RKO (cell line): ENCODE measurements around the gene HIBCH.
"Not testable (repeated sequence)": the region's sequence is repeated elsewhere in the genome, so short reads cannot be mapped to it uniquely, and the experiment has no call there.

Experiments
- DNase-seq: peaks from one replicate; pipeline ENCODE4 v3.0.0-alpha.2; 2016; ENCODE audit warnings: low spot score

Gene HIBCH

DNA sequence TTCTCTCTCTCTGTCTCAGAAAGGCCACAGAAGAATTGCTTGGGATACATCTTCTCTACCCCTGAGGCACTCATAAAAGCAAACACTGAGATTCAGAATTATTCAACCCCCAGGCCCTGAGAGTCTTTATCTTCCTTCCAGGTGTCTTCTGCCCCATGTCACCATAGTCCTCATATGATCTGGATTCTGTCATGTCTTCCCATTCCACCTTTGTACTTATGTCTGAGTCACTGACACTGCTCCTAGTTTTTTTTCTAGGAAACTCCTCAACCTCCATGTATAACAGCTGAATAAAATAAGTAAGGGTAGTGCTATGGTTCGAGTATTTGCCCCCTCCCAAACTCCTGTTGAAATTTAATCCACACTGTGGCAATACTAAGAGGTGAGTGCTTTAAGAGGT, 11.6 kb downstream of the HIBCH start:
- no peak for DNase-seq

DNA sequence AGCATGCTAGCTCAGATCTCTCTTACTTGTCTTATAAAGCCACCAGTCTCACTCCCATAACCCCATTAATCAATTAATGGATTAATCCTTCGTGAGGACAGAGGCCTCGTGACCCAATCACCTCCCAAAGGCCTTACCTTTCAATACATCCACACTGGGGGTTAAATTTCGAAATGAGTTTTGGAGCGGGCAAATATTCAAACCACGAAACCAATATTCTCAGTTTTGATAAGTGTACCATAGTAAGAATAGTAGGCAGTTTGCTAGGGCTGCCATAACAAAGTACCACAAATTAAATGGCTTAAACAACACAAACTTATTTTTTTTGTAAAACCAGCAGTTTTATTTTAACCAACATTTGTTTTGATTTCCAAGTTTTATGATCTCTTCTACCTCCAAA, 15.2 kb downstream of the HIBCH start:
- DNase-seq: no peak

DNA sequence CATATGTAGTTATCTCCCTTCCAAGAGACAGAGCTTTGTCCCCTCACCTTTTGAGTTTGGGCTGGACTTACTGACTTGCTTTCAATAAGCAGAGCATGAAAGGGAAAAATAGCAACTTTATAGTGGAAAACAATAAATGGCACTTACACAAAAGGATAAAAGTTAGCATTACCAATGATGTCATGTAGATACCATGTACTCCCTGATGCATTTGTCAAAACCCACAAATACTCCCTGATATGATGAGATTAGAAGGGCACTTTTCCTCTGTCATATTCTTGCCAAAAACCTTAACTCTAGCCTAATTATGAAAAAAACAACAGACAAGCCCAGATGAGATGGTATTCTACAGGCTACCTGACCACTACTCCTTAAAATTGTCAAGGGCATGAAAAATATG, 16.0 kb downstream of the HIBCH start:
- no peak for DNase-seq

DNA sequence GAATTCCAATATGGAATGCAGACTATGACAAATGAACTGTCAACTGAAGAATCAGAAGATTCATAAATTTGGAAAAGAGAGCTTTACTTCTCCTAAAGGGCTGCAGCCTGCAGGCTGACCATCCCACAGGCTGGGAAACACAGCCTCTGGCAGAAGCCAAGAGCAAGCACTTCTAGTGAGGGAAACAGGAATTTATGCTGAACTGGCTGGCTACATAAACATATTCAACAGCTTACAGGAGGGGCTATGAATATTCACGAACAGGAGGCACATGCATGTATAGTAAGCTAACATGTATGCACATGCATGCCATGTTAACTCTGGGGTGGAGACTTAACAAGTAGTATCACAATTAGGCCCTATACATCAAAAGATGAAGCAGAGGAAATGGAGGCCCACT, 17.6 kb downstream of the HIBCH start:
- no peak for DNase-seq

DNA sequence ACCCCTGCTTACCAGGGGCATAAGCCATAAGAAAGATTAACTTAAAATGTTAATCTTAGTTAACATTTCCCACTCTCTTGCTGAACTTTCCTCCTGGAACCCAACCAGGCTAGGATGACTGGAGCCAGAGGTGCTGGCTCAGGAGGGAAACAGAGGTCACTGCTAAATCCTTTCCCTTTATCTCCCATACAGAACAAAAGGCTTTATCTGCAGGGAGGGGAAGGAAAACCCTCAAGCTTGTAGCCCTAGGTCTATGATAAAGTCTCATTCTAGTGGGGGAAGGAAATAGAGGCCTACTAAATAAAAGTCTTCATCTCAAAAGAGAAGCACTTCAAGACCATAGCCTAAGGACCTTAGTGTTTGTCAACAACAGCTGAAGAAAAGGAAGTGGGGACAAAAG, 18.6 kb downstream of the HIBCH start:
- no peak for DNase-seq

DNA sequence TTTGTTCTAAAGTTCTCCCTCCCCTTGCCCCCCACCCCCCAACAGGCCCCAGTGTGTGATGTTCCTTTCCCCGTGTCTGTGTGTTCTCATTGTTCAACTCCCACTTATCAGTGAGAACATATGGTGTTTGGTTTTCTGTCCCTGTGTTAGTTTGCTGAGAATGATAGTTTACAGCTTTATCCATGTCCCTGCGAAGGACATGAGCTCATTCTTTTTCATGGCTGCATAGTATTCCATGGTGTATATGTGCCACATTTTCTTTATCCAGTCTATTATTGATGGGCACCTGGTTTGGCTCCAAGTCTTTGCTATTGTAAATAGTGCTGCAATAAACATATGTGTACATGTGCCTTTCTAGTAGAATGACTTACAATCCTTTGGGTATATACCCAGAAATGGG, 21.7 kb downstream of the HIBCH start:
- not testable (repeated sequence) for DNase-seq

DNA sequence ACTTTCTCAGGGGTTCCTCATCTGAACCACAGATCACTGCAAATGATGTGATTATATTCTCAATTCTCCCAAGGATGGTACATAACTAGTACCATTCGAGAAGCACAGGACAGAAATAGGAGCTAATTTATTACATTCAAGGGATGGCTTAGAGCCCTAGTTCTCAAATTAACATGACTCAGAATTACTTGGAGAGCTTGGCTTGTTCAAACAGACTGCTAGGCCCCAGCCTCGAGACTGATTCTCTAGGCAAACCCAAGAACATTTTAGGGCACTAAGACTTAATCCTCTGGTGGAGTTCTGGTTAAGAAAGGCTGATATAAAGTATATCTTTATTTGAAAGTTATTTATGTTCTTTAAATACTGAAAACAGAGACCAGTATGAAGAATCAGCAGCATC, 35.8 kb downstream of the HIBCH start:
- DNase-seq: no peak

DNA sequence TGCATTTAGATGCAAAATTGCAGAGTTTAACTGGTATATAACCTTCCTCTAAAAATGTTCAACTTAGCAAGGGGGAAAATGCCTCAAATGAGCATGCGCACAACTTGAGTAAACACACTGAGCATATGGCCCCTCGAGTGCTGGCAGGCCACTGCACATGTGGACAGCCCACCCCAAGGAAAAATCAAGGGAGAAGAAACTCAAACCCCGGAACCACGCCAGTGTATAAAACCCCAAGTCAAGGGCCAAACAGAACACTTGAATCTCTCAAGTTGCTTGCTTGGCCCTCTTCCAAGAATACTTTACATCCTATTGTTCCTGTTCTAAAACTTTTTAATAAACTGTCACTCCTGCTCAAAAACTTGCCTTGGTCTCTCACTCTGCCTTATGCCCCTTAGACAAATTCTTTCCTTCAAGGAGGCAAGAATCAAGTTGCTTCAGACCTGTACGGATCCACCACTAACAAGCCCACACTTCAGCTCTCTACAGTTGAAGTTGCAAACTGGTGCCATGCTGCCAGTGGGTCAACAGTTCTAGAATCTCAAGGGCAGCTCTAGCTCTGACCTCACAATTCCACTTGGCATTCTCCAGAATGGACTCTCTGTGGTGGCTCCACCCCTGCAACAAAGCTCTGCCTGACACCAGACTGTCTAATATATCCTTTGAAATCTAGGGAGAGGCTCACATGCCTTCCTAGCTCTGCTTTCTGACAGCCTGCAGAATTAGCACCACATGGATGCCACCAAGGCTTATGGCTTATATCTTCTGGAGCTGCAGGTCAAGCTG, 38.9 kb downstream of the HIBCH start:
- no peak for DNase-seq

DNA sequence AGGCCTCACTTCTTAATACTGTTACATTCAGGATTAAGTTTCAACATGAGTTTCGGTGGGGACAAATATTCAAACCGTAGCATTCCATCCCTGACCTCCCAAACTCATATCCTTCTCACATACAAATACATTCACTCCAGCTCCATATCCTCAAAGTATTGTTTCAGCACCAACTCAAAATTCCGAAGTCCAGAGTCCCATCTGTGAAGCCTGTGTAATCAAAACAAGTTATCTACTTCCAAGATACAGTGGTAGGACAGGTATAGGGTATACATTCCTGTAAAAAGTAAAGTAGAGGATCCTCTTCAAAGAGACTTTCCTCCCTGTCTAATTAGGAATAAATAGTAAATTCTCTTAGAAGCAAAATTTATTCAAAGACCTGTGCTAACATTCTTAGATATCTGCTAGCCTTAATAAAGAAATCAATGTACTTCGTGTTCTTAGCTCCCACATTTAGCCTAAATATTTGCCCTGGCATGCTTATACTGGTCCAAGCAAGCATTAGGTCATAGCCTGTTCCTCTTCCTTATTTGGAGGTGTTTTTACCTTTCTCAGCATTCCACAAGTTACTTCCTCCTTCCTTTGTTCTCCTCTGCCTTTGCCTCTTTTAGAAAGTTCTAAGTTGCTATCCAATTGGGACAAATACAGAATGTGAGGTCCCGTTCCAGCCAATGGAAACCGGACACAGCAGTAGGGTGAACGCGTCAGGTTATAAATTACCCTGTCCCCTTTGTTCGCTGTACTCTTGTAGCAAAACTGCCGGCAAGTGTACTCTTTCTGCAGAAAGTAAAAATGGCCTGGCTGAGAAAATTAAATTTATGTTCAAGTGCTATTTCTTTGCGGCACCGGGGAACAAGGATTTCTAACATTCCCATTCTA, 40.1 kb downstream of the HIBCH start:
- not testable (repeated sequence) for DNase-seq

DNA sequence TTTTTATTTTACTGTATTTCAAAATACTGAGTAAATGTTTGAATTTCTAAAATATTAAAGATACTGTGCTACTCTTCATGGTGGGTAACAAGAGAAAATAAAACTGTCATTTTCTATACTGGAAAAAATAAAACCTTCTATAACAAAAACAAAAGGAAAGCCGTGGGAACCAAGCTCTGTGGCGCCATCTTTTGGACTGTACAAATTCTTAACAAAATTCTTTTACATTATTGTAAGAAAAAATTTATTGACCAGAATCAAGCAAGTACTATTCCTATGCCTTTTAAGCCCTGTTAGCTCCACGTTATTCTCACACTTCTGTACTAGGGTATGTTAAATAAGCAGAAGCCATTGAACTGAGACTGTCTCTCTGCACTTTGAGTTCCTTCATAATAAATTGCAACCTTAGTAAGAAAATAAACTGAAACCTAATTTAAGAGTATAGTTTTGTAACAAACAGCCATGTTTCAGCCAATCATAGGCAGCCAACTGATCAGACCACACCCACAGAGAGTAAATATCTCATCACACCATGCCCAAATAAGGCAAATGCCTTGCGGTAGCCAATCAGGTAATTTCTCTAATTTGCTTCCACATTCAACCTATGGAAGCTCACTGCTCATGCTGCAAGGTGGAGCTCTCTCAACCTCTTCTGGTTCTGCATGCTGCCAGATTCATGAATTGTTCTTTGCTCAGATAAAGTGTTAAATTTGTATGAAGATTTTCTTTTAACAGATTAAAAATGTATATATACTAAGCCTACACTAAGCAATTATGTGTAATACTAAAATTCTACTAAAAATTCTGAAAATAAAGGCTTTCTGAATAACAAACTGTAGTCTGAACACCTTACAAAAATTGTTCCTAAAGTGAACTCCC, 42.2 kb downstream of the HIBCH start:
- DNase-seq: peak; percentile 49

DNA sequence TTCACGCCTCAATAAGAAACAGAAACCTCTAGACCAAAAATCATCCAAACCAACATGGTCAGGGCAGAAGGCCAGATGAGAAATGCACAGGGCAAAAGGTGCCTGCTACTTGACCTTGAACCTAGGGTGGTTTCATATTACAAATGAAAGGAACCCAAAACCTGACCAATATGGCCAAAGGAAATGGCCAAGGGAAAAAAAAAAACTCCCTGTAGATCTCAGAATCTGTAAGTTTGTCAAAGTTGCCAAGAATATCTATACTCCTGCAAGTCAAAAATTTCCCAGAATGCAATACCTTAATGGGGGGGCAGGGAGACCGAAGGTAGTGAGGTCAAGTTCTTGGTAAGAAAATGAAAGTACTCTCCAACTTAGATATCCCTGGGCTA, 47.2 kb downstream of the HIBCH start:
- no peak for DNase-seq

DNA sequence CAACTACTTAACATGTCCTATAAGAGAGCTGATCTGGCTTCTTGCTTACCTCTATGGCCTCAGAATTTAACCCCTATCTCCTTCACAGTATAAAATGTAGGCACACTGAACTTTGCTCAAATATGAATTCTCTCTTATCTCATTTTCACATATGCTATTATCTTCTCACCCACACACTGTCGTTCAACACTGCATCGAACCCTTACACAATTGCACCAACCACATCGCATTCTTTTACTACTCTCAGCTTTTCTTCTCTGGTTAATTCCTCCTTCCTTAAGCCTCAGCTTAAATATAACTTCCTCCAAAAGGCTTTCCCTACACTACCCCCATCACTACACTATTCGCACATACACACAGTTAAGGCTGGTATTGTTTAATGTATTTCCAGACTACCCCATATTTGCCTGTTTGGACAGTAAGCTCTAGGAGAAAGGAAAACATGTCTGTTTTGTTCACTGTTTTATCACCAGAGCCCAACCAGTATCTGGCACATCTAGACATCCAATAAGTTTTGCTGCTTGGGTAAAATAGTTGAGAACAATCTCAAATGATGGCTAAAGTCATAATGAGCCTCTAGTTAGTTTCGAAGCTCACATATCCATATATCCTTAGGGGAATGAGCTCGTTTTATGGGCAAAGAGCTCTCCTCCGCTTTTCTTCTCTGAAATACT, 47.7 kb downstream of the HIBCH start:
- no peak for DNase-seq

DNA sequence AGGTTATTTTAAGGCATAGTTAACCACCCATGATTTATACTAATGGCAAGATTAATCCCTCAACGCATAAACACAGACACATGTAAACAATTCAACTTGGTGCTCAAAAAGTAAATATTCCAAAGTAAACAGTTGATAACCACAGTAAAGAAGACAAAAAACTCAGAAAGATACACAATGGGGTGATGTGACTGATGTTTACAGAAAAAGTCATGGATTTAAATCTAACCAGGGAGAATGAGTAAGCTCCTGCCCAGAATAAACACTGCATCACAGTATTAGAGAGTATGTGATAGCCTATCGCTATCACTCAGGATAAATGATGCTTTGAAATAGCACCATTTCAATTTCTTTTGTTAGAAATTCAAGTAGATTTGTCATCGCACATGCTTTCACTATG, 49.3 kb downstream of the HIBCH start:
- DNase-seq: no peak

DNA sequence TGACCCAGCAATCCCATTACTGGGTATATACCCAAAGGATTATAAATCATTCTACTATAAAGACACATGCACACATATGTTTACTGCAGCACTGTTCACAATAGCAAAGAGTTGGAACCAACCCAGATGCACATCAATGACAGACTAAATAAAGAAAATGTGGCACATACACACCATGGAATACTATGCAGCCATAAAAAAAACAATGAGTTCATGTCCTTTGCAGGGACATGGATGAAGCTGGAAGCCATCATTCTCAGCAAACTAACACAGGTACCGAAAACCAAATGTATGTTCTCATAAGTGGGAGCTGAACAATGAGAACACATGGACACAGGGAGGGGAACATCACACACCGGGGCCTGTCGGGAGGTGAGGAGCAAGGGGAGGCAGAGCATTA, 49.9 kb downstream of the HIBCH start:
- not testable (repeated sequence) for DNase-seq

DNA sequence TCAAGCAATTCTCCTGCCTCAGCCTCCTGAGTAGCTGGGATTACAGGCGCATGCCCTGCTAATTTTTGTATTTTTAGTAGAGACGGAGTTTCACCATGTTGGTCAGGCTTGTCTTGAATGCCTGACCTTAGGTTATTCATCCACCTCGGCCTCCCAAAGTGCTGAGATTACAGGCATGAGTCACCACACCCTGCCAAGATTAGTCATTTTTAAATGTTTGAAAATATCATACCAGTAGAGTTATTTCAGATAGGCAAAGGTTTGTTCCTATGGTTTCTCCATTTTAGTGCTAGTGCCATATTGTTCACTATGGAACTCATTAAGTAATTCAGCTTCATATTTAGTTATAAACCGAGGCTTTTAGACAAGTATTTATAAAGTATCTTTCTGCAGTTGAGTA, 52.3 kb downstream of the HIBCH start:
- DNase-seq: peak; percentile 79

DNA sequence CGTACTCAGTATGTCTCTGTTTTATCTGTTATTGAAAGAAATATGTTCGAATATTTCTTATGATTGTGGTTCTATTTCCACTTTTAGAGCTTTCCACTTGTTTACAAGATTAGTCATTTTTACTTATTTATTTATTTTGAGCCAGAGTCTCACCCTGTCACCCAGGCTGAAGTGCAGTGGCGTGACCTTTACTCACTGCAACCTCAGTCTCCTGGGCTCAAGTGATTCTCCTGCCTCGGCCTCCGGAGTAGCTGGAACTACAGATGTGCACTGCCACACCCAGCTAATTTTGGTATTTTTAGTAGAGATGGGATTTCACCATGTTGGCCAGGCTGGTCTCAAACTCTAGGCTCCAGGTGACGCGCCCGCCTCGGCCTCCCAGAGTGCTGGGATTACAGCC, 53.3 kb downstream of the HIBCH start:
- DNase-seq: no peak

DNA sequence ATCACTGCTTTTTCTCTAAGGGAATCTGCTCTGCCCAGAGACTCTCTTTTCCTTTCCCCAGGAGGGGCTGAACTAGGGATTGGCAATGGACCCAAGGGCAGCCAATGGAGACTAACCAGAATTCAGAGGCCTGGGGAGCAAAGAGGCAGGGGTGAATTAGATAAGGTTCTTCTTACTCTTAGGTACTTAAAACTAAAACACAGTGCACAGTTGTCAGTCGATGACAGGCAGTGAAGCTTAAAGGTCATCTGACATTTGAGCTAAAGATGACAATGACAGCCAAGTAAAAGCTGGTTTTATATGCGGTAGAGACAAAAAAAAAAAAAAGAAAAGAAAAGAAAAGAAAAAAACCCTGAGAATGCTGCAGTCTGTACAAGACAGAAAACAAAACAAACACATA, 57.8 kb downstream of the HIBCH start:
- DNase-seq: no peak

DNA sequence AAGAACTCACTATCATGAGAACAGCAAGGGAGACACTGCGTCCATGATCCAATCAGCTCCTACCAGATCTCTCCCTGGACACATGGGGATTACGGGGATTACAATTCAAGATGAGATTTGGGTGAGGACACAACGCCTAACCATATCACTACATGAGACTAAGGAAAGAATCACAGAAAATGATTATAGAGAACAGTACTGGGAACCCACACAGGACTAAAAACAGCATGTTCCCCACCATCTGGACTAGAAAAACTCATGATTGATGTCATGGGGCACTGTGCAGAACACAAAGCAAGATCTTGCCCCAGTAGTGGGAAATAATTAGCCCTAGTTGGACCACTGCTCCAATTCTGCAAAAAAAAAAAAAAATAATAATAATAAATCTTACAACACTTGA, 63.5 kb downstream of the HIBCH start:
- no peak for DNase-seq

DNA sequence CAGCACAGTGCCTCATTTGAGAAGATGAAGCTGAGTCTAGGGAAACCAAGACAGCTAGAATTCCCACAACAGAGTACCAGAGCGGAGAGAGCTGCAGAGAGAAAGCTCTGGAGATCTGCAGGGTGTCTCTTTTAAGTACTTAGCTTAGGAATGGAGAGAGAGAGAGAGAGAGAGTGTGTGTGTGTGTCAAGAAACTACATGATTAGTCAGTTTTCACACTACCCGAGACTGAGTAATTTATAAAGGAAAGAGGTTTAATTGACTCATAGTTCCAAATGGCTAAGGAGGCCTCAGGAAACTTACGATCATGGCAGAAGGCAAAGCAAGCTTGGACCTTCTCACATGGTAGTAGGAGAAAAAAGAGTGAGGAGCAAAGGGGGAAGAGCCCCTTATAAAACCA, 64.0 kb downstream of the HIBCH start:
- peak; percentile 78 for DNase-seq

DNA sequence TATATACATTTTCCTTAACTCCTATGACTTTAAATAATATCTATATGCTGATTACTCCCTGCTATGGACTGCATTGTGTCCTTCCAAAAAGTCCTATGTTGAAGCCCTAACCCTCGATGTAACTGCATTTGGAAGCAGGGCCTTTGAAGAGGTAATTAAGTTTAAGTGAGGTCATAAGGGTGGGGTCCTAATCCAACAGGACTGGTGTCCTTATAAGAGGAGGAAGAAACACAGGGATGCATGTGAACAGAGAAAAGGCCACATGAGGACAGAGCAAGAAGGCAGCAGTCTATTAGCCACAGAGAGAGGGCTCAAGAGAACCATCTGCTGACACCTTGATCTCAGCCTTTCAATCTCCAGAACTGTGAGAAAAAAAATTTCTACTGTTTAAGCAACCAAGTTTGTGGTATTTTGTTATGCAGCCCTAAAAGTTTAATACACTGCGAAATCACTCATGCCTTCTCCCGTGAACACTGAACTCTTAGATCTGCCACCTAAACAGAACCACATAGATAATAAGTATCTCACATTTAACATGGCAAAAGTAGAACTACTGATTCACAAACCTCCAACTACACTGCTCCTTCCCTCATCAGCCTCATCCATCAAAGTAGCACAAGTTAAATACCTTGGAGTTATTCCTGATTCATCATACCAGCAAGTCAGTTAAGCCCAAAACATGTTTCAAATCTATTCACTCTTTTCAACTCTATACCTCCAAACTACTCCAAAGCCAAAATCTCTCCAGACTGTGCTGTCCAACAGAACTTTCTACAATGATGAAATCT, 65.4 kb downstream of the HIBCH start:
- no peak for DNase-seq

DNA sequence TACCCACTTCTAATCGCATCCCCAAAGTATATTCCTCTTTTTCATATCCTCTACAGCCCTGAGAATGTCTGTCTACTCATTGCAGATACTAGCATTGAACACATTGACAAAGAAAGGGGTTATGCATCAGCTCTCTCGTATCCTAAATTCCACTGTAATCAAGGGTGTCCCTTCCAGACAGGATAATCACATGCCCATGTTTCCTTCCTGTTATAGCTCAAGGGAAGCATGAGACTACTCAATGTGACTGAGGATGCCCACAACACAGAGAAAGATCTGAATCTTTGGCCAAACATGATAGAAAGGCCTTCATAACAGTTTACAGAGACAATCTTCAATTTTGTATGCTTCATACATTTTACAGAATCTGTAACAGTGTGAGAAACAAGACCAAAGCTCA, 69.2 kb downstream of the HIBCH start:
- DNase-seq: no peak
